H9 (cell line): ENCODE data around the gene G2E3. TPM values are rescaled to one million over a fixed set of nuclear protein-coding genes. Genes with fewer than 3 reads are reported as not detected.

ENCODE experiments used
- DNase-seq: peaks from one replicate; pipeline ENCODE4 v3.0.0-alpha.2; 2017
- H2AFZ ChIP-seq: one replicate; pipeline ENCODE4 v1.6.1; 2013; ENCODE audit warnings: mild to moderate bottlenecking, low read length, control low read depth, moderate library complexity
- H2AK5ac ChIP-seq: 2 replicates; pipeline ENCODE4 v1.6.1; 2013; ENCODE audit warnings: low read length, control low read depth, mixed read lengths; ENCODE audit not compliant: insufficient read length
- H2BK120ac ChIP-seq: one replicate; pipeline ENCODE4 v1.6.1; 2013; ENCODE audit warnings: low read depth, mild to moderate bottlenecking, low read length, control low read depth, inconsistent platforms; ENCODE audit not compliant: poor library complexity, severe bottlenecking
- H2BK12ac ChIP-seq: 2 replicates; pipeline ENCODE4 v1.6.1; 2013; ENCODE audit warnings: low read length, control low read depth, mixed read lengths, low read depth; ENCODE audit not compliant: insufficient read length
- H2BK15ac ChIP-seq: 2 replicates; pipeline ENCODE4 v1.6.1; 2013; ENCODE audit warnings: low read depth, low read length, control low read depth
- H2BK20ac ChIP-seq: one replicate; pipeline ENCODE4 v1.6.1; 2013; ENCODE audit warnings: low read depth, mild to moderate bottlenecking, low read length, control low read depth, inconsistent platforms; ENCODE audit not compliant: poor library complexity, severe bottlenecking
- H2BK5ac ChIP-seq: 2 replicates; pipeline ENCODE4 v1.6.1; 2013; ENCODE audit warnings: low read length, control low read depth, mixed read lengths; ENCODE audit not compliant: insufficient read length
- H3K14ac ChIP-seq: 2 replicates; pipeline ENCODE4 v1.6.1; 2013; ENCODE audit warnings: low read length, control low read depth; ENCODE audit not compliant: insufficient read depth
- H3K18ac ChIP-seq: 2 replicates; pipeline ENCODE4 v1.6.1; 2013; ENCODE audit warnings: low read depth, mild to moderate bottlenecking, mixed read lengths, low read length, control low read depth; ENCODE audit not compliant: insufficient read length
- H3K23ac ChIP-seq: 2 replicates; pipeline ENCODE4 v1.6.1; 2013; ENCODE audit warnings: low read length, control low read depth, mixed read lengths, low read depth; ENCODE audit not compliant: insufficient read length
- H3K23me2 ChIP-seq: 2 replicates; pipeline ENCODE4 v1.6.1; 2013; ENCODE audit warnings: low read depth, mild to moderate bottlenecking, mixed read lengths, low read length, control low read depth; ENCODE audit not compliant: insufficient read length, poor library complexity, severe bottlenecking
- H3K27ac ChIP-seq: 2 replicates; pipeline ENCODE4 v1.5.1; 2013; ENCODE audit warnings: low read length, control low read depth, mixed read lengths, low read depth; ENCODE audit not compliant: insufficient read length
- H3K27me3 ChIP-seq: 2 replicates; pipeline ENCODE4 v1.6.1; 2013; ENCODE audit warnings: low read length, control low read depth, inconsistent platforms; ENCODE audit not compliant: insufficient read depth
- H3K4ac ChIP-seq: 2 replicates; pipeline ENCODE4 v1.6.1; 2013; ENCODE audit warnings: low read depth, mild to moderate bottlenecking, control low read depth, inconsistent platforms, low read length, moderate library complexity
- H3K4me1 ChIP-seq: 2 replicates; pipeline ENCODE4 v1.6.1; 2013; ENCODE audit warnings: low read length, control low read depth, inconsistent platforms; ENCODE audit not compliant: insufficient read depth
- H3K4me2 ChIP-seq: 2 replicates; pipeline ENCODE4 v1.6.1; 2013; ENCODE audit warnings: low read length, control low read depth, mixed read lengths; ENCODE audit not compliant: insufficient read length, insufficient read depth
- H3K56ac ChIP-seq: 2 replicates; pipeline ENCODE4 v1.6.1; 2013; ENCODE audit warnings: low read depth, mild to moderate bottlenecking, mixed read lengths, low read length, control low read depth; ENCODE audit not compliant: insufficient read length
- H3K79me1 ChIP-seq: 2 replicates; pipeline ENCODE4 v1.6.1; 2013; ENCODE audit warnings: low read depth, mild to moderate bottlenecking, moderate library complexity, low read length, control low read depth, inconsistent platforms; ENCODE audit not compliant: insufficient read depth, poor library complexity, severe bottlenecking
- H3K79me2 ChIP-seq: 2 replicates; pipeline ENCODE4 v1.6.1; 2013; ENCODE audit warnings: low read length, control low read depth, inconsistent platforms; ENCODE audit not compliant: insufficient read depth
- H3K9ac ChIP-seq: 2 replicates; pipeline ENCODE4 v1.6.1; 2013; ENCODE audit warnings: low read length, control low read depth, mixed read lengths; ENCODE audit not compliant: insufficient read length; ENCODE audit errors: extremely low read depth
- H3K9me3 ChIP-seq: one replicate; pipeline ENCODE4 v1.6.1; 2013; ENCODE audit warnings: low read depth, low read length, inconsistent platforms; ENCODE audit not compliant: control insufficient read depth
- H3T11ph ChIP-seq: one replicate; pipeline ENCODE4 v1.6.1; 2013; ENCODE audit warnings: mild to moderate bottlenecking, low read length, control low read depth, inconsistent platforms
- H4K20me1 ChIP-seq: one replicate; pipeline ENCODE4 v1.6.1; 2013; ENCODE audit not compliant: control insufficient read depth, insufficient read length, insufficient read depth
- H4K5ac ChIP-seq: 2 replicates; pipeline ENCODE4 v1.6.1; 2013; ENCODE audit warnings: low read depth, mild to moderate bottlenecking, mixed read lengths, low read length, control low read depth; ENCODE audit not compliant: insufficient read length
- H4K8ac ChIP-seq: replicated peaks from 2 replicates; pipeline ENCODE4 v1.6.1; 2013; ENCODE audit warnings: low read length, control low read depth, mixed read lengths, low read depth; ENCODE audit not compliant: insufficient read length
- H4K91ac ChIP-seq: 2 replicates; pipeline ENCODE4 v1.6.1; 2013; ENCODE audit warnings: low read depth, mild to moderate bottlenecking, moderate library complexity, mixed read lengths, low read length, control low read depth; ENCODE audit not compliant: insufficient read length
- H3K27ac Mint-ChIP-seq, 3 experiments: 2 replicates in 2 of 3; 3 replicates in 1 of 3; pipeline ENCODE4 v1.8.0; 2020 to 2021; ENCODE audit warnings: mixed read lengths in 3 of 3, mild to moderate bottlenecking in 1 of 3, moderate library complexity in 1 of 3
- H3K27me3 Mint-ChIP-seq: 2 replicates; pipeline ENCODE4 v1.8.0; 2021; ENCODE audit warnings: low read depth, mild to moderate bottlenecking, moderate library complexity, mixed read lengths
- H3K36me3 Mint-ChIP-seq, 3 experiments: 2 replicates in 2 of 3; 3 replicates in 1 of 3; pipeline ENCODE4 v1.8.0; 2020 to 2021; ENCODE audit warnings: low read depth in 3 of 3, mixed read lengths in 3 of 3; ENCODE audit not compliant: insufficient read depth in 1 of 3
- H3K4me1 Mint-ChIP-seq, 2 experiments: 2 replicates each; pipeline ENCODE4 v1.8.0; 2020; ENCODE audit warnings: mixed read lengths in 2 of 2
- H3K4me3 Mint-ChIP-seq, 2 experiments: 2 replicates in 1 of 2; 3 replicates in 1 of 2; pipeline ENCODE4 v1.8.0; 2020 to 2021; ENCODE audit warnings: mild to moderate bottlenecking in 2 of 2, mixed read lengths in 2 of 2, moderate library complexity in 1 of 2
- H3K9me3 Mint-ChIP-seq, 2 experiments: 2 replicates in 1 of 2; 3 replicates in 1 of 2; pipeline ENCODE4 v1.8.0; 2020; ENCODE audit warnings: mild to moderate bottlenecking in 2 of 2, mixed read lengths in 2 of 2, moderate library complexity in 1 of 2
- WGBS: extraction: QIAGEN DNeasy Blood & Tissue Kit; methylation state at CpG from one replicate; pipeline ENCODE4 v1.1.7; 2013; ENCODE audit warnings: missing lambda C conversion rate, low lambda C conversion rate, mixed read lengths; ENCODE audit not compliant: insufficient read length; ENCODE audit errors: extremely low coverage; 5-methylcytosine and 5-hydroxymethylcytosine counted together
- total RNA-seq: library from RNA; stranded (reverse); gene quantifications from 2 replicates; pipeline ENCODE4 v1.2.1, GENCODE V29; 2021
- TF ChIP-seq, protein P1 (sequence below): fragments of 200-600 bp; sonication (generic); conservative IDR thresholded peaks from 3 replicates; pipeline ENCODE4 v1.8.0; 2021; ENCODE audit warnings: antibody characterized with exemption, mild to moderate bottlenecking

The G2E3 gene
- total RNA-seq, 1 experiment from 2014 or later: 49.2 TPM

- no peaks in the 10 kb centered on the region for H3K79me2 ChIP-seq
- TF ChIP-seq, protein P1, sequence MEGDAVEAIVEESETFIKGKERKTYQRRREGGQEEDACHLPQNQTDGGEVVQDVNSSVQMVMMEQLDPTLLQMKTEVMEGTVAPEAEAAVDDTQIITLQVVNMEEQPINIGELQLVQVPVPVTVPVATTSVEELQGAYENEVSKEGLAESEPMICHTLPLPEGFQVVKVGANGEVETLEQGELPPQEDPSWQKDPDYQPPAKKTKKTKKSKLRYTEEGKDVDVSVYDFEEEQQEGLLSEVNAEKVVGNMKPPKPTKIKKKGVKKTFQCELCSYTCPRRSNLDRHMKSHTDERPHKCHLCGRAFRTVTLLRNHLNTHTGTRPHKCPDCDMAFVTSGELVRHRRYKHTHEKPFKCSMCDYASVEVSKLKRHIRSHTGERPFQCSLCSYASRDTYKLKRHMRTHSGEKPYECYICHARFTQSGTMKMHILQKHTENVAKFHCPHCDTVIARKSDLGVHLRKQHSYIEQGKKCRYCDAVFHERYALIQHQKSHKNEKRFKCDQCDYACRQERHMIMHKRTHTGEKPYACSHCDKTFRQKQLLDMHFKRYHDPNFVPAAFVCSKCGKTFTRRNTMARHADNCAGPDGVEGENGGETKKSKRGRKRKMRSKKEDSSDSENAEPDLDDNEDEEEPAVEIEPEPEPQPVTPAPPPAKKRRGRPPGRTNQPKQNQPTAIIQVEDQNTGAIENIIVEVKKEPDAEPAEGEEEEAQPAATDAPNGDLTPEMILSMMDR: no peak
- no peak overlapping the region for H3K4me2 ChIP-seq
- H4K5ac ChIP-seq: no peak overlapping the region
- H3K9me3 ChIP-seq: no peaks in the 10 kb centered on the region
- H3K23ac ChIP-seq: no peak overlapping the region
- no peak overlapping the region for H3K14ac ChIP-seq
- H2BK20ac ChIP-seq: no peak overlapping the region
- no peak overlapping the region for H3K18ac ChIP-seq
- no peak overlapping the region for H3T11ph ChIP-seq
- Mint-ChIP-seq H3K4me1 (peaks cover 0 to 4% of the 10 kb centered on the region in 2 experiments; a peak in 1 of 4 replicates), H3K27me3 (no peaks in the 10 kb centered on the region), H3K9me3 (no peaks in the 10 kb centered on the region), H3K36me3 (no peaks in the 10 kb centered on the region; a peak in 1 of 7 replicates), H3K4me3 (no peak overlapping the region), H3K27ac (no peak overlapping the region)
- no peaks in the 10 kb centered on the region for H3K23me2 ChIP-seq
- H3K56ac ChIP-seq: no peak overlapping the region
- H2BK120ac ChIP-seq: no peak overlapping the region
- no peak overlapping the region for H3K4ac ChIP-seq
- no peak overlapping the region for H2AFZ ChIP-seq
- H3K27ac ChIP-seq: no peak overlapping the region
- H2BK15ac ChIP-seq: no peak overlapping the region
- no peak overlapping the region for H2BK5ac ChIP-seq
- no peaks in the 10 kb centered on the region for H3K27me3 ChIP-seq
- H4K8ac ChIP-seq: no peak overlapping the region
- H4K91ac ChIP-seq: no peak overlapping the region
- no peaks in the 10 kb centered on the region for H3K4me1 ChIP-seq
- no peak overlapping the region for H2BK12ac ChIP-seq
- H3K79me1 ChIP-seq: no peaks in the 10 kb centered on the region
- H4K20me1 ChIP-seq: no peaks in the 10 kb centered on the region
- DNase-seq: no peak
- no peak overlapping the region for H2AK5ac ChIP-seq
- no peak overlapping the region for H3K9ac ChIP-seq
- no CpG with 5 or more reads among the region's 4 CpGs for WGBS
Measured at GRCh38 chr14:30518867-30519560, 39.9 kb upstream of the G2E3 start.
